Choroid plexus epithelial cell (primary cell): Measurements from ENCODE around the gene TRMT11.

Experiments
- DNase-seq: peaks from one replicate; pipeline ENCODE4 v3.0.0-alpha.2; 2010; ENCODE audit warnings: low read depth
- H3K4me3 ChIP-seq: 2 replicates; pipeline ENCODE4 v1.5.1; 2011; ENCODE audit warnings: low read depth, mild to moderate bottlenecking, control low read depth, low read length, moderate library complexity
- TF ChIP-seq, protein P1 (sequence below): conservative IDR thresholded peaks from 2 replicates; pipeline ENCODE4 v1.5.1; 2011; ENCODE audit warnings: low read depth, mild to moderate bottlenecking, control low read depth, inconsistent platforms, low read length, moderate library complexity

Gene TRMT11

DNA sequence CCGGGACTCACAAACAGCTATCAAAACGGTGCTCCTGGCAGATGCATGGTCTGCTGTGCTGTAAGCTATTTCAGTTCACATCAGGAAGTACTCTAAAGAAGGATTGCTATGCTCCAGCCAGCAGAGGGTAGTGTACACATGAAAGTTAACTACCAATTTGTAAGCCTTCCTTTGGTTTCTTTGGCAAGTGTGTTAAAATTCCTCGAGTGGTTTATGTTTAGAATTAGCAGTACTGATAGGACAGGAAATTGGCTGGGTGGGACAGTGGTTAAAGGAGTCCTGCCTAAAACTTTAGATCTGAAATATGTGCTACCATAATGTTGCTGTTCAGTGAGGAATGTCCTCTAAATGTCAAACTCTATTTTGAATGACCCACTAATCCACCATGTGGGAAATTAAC is 47.4 kb downstream of the TRMT11 start:
- peak; percentile 97 for DNase-seq

DNA sequence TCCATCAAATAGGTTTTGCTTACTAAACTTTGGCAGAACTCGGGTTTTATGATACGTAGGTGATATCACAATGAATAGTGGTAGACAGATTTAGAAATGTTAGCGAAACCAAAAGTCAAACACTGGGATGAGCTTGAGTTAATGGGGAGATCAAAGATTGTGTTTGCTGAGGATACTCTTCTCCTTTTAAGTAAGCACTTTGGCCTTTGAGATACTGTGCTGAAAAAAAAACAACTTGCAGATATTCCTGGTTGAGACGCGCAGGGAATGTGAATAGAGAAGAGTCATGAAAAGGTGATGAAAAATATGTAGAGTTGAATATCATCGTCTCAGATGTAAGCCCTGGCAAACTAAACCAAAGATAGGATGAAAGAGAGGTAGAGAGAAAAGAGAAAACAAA is 48.3 kb downstream of the TRMT11 start:
- TF ChIP-seq, protein P1, sequence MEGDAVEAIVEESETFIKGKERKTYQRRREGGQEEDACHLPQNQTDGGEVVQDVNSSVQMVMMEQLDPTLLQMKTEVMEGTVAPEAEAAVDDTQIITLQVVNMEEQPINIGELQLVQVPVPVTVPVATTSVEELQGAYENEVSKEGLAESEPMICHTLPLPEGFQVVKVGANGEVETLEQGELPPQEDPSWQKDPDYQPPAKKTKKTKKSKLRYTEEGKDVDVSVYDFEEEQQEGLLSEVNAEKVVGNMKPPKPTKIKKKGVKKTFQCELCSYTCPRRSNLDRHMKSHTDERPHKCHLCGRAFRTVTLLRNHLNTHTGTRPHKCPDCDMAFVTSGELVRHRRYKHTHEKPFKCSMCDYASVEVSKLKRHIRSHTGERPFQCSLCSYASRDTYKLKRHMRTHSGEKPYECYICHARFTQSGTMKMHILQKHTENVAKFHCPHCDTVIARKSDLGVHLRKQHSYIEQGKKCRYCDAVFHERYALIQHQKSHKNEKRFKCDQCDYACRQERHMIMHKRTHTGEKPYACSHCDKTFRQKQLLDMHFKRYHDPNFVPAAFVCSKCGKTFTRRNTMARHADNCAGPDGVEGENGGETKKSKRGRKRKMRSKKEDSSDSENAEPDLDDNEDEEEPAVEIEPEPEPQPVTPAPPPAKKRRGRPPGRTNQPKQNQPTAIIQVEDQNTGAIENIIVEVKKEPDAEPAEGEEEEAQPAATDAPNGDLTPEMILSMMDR: no peak
- no peak for DNase-seq
- no peak overlapping the region for H3K4me3 ChIP-seq

More for the DNA sequence above, 47.4 kb downstream of the TRMT11 start:
- no peak overlapping the region for H3K4me3 ChIP-seq
- TF ChIP-seq, protein P1: peak; percentile 80

DNA sequence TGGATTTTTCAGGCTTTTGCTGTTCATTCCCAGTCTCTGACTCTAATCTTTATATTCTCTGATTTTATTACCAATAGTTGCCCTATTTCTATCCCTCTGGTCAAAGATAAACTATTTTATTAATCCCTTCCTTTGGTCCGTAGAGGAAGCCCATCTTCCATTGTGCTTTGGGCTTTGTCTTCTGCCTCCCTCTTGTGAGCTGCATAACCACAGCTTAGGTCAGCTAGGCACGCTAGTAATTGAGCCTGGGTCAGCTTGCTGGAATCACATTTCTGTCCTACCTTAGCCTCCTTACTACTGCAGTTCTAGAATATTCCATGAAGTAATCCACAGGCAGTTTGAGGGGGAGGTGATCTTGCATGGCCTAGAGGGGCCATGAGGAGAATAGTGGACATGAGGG is 49.4 kb downstream of the TRMT11 start:
- DNase-seq: no peak
- TF ChIP-seq, protein P1: no peak
- no peak overlapping the region for H3K4me3 ChIP-seq

DNA sequence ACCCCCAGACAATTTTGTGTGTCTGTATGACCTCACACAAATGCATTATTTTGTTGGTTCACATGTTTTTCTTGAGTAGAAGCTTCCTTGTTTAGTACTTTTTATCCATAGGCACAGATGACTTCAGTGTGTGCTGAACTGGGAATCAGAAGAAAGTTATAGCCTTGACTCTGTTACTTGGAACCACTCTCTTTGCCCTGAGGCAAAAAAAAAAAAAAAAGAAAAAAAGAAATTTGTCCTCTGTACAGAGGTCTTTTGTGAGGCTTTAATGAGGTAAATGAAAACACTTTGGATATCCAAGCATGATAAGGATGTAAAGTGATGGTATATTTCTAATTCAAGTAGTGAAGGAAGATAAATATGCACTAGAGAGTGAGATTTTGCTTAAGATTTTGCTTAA is 51.9 kb downstream of the TRMT11 start:
- TF ChIP-seq, protein P1: no peak
- DNase-seq: no peak
- H3K4me3 ChIP-seq: no peak overlapping the region

DNA sequence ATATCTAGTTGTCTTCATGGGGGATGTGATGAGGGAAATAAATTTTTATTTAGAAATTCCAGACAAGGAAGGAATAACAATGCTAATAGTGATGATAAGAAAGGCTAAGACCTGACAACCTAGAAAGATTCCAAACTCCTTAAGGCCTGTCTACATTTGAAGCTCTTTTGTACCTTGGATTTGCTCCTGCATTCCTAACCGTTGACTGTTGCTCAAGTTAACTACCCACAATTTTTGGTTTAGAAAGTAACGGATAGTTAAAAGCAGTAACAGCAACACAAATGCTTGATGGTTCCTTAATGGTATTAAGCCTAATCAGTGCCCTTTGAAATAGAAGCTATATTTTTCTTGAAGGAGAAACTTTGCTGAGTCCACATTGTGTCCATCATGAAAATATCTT is 52.9 kb downstream of the TRMT11 start:
- DNase-seq: peak; percentile 72
- TF ChIP-seq, protein P1: no peak
- H3K4me3 ChIP-seq: no peak overlapping the region

DNA sequence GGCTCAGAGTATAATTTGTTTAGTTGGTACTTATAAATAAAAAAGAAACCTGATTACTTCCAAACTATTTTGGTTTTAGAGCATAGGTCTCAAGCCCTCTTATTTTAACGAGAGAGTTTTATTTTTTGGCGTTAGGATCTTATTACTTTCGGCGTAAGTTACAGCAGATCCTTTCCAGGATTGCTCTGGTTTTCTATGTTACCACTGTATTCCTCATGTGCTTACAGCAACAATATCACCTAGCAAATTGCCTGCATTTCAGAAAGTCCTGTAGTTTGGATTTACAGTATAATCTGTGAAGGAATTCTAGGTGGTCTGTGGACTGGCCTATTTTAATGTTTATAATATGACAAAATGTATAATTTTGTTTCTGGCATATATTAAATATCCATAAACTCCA is 54.1 kb downstream of the TRMT11 start:
- TF ChIP-seq, protein P1: no peak
- no peak overlapping the region for H3K4me3 ChIP-seq
- DNase-seq: no peak

DNA sequence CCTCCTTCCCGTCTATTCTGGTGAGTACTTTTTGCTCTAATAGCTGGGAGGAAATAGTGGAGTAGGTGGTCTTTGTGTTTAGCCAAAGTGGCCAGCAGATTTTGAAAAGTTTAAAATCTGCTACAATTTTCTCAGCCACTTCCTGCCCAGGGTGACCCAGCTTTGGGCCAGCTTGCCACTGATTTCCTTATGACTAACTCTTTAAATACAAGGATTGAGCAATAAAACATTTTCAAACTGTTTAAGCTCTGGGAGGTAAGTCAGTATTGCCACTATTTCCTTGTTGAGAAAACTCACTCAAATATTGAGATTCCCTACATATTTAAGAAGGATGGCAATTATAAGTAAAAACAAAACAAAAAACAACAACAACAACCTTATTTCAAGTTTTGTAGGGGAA is 54.5 kb downstream of the TRMT11 start:
- no peak overlapping the region for H3K4me3 ChIP-seq
- TF ChIP-seq, protein P1: no peak
- peak; percentile 86 for DNase-seq
